Measurements from ENCODE around the gene ELL2. TPM values are rescaled to one million over a fixed set of nuclear protein-coding genes. Genes with fewer than 3 reads are reported as not detected.
A peak's percentile ranks its signal among the peaks of the same experiment; 100 is the strongest.

ELL2 gene
- total RNA-seq, 1 experiment from 2014 or later = 24.4 TPM

DNA sequence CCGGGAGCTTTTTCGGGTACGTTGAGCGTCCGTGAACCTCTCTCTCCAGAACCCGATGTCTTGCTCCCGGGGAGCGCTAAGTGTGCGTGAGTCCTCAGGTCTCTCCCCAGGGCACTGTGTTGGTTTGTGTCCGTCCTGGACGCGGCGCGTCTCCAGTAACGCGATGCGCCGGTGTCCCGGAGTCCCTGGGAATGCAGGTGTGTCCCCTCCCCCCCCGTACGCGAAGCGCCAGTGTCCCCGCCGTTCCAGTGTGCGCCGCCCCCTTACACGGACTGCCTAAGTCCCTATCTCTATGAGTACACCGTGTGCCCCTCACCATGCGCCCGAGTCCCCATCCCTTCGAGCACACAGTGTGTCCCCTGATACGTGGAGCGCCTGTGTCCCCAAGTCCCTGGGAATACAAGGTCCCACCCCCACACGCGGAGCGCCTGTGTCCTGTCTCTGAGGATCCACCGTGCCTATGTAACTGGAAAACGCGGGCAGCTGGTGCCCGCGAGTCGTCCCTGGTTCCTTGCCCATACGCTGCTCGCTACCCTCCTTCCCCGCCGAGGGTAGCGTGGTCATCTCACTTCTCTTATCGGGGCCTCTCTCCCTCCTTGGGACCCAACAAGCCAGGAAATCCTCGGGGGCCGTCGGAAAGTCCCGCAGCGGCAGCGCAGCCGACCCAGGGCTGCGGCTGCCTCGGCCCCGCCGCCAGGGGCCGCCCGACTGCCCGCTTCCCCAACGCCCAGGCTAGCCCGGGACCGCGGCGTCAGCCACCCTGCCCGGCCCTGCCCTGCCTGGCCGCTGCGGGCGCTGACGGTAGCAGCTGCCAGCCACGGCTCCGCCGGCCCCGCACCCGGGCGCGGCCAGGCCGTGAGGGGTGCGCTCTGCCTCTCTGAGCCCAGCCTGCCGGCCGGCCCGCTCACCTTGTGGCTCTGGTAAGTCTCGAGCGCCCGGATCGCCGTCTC lies 709 bp downstream of the ELL2 start (continued):
- peak; percentile 28; the same call in 1 of the 2 replicates for TF ChIP-seq HMGXB4 (CRISPR knock-in tag; IDR thresholded peaks at IDR 0.05)
- TF ChIP-seq, protein P1, sequence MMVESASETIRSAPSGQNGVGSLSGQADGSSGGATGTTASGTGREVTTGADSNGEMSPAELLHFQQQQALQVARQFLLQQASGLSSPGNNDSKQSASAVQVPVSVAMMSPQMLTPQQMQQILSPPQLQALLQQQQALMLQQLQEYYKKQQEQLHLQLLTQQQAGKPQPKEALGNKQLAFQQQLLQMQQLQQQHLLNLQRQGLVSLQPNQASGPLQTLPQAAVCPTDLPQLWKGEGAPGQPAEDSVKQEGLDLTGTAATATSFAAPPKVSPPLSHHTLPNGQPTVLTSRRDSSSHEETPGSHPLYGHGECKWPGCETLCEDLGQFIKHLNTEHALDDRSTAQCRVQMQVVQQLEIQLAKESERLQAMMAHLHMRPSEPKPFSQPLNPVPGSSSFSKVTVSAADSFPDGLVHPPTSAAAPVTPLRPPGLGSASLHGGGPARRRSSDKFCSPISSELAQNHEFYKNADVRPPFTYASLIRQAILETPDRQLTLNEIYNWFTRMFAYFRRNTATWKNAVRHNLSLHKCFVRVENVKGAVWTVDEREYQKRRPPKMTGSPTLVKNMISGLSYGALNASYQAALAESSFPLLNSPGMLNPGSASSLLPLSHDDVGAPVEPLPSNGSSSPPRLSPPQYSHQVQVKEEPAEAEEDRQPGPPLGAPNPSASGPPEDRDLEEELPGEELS (CRISPR knock-in tag; IDR thresholded peaks at IDR 0.05) = peak; percentile 29; the same call in 1 of the 2 replicates
- TF ChIP-seq ETV6 (CRISPR knock-in tag; IDR thresholded peaks at IDR 0.05) = no peak
- no peak for TF ChIP-seq ZBTB43 (CRISPR knock-in tag; IDR thresholded peaks at IDR 0.05)
- peak; percentile 45; the same call in 1 of the 2 replicates for TF ChIP-seq ZNF232 (CRISPR knock-in tag; IDR thresholded peaks at IDR 0.05)
- TF ChIP-seq ERG (CRISPR knock-in tag; IDR thresholded peaks at IDR 0.05) = 0 out of 2 replicates have a peak, but pooled peaks have one; percentile 24
- 0 out of 2 replicates have a peak, but pooled peaks have one; percentile 37 for TF ChIP-seq ZNF416 (CRISPR knock-in tag; IDR thresholded peaks at IDR 0.05)
- TF ChIP-seq CTCF (IDR thresholded peaks at IDR 0.05) = peak; percentile 49; the same call in 1 of the 2 replicates
- TF ChIP-seq ZNF121 (CRISPR knock-in tag; IDR thresholded peaks at IDR 0.05) = 0 out of 2 replicates have a peak, but pooled peaks have one; percentile 27
- TF ChIP-seq, protein P2, sequence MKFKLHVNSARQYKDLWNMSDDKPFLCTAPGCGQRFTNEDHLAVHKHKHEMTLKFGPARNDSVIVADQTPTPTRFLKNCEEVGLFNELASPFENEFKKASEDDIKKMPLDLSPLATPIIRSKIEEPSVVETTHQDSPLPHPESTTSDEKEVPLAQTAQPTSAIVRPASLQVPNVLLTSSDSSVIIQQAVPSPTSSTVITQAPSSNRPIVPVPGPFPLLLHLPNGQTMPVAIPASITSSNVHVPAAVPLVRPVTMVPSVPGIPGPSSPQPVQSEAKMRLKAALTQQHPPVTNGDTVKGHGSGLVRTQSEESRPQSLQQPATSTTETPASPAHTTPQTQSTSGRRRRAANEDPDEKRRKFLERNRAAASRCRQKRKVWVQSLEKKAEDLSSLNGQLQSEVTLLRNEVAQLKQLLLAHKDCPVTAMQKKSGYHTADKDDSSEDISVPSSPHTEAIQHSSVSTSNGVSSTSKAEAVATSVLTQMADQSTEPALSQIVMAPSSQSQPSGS (CRISPR knock-in tag; IDR thresholded peaks at IDR 0.05; ENCODE audit: borderline replicate concordance, low read depth) = no peak
- TF ChIP-seq, protein P3, sequence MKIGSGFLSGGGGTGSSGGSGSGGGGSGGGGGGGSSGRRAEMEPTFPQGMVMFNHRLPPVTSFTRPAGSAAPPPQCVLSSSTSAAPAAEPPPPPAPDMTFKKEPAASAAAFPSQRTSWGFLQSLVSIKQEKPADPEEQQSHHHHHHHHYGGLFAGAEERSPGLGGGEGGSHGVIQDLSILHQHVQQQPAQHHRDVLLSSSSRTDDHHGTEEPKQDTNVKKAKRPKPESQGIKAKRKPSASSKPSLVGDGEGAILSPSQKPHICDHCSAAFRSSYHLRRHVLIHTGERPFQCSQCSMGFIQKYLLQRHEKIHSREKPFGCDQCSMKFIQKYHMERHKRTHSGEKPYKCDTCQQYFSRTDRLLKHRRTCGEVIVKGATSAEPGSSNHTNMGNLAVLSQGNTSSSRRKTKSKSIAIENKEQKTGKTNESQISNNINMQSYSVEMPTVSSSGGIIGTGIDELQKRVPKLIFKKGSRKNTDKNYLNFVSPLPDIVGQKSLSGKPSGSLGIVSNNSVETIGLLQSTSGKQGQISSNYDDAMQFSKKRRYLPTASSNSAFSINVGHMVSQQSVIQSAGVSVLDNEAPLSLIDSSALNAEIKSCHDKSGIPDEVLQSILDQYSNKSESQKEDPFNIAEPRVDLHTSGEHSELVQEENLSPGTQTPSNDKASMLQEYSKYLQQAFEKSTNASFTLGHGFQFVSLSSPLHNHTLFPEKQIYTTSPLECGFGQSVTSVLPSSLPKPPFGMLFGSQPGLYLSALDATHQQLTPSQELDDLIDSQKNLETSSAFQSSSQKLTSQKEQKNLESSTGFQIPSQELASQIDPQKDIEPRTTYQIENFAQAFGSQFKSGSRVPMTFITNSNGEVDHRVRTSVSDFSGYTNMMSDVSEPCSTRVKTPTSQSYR (CRISPR knock-in tag; IDR thresholded peaks at IDR 0.05) = peak; percentile 54; the same call in 1 of the 2 replicates
- TF ChIP-seq, protein P4, sequence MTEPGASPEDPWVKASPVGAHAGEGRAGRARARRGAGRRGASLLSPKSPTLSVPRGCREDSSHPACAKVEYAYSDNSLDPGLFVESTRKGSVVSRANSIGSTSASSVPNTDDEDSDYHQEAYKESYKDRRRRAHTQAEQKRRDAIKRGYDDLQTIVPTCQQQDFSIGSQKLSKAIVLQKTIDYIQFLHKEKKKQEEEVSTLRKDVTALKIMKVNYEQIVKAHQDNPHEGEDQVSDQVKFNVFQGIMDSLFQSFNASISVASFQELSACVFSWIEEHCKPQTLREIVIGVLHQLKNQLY (CRISPR knock-in tag; IDR thresholded peaks at IDR 0.05) = no peak
- 0 out of 2 replicates have a peak, but pooled peaks have one; percentile 20 for TF ChIP-seq FOXP1 (CRISPR knock-in tag; IDR thresholded peaks at IDR 0.05; ENCODE audit: borderline replicate concordance)
- TF ChIP-seq CREM (CRISPR knock-in tag; IDR thresholded peaks at IDR 0.05) = 0 out of 2 replicates have a peak, but pooled peaks have one; percentile 16
- TF ChIP-seq, protein P5, sequence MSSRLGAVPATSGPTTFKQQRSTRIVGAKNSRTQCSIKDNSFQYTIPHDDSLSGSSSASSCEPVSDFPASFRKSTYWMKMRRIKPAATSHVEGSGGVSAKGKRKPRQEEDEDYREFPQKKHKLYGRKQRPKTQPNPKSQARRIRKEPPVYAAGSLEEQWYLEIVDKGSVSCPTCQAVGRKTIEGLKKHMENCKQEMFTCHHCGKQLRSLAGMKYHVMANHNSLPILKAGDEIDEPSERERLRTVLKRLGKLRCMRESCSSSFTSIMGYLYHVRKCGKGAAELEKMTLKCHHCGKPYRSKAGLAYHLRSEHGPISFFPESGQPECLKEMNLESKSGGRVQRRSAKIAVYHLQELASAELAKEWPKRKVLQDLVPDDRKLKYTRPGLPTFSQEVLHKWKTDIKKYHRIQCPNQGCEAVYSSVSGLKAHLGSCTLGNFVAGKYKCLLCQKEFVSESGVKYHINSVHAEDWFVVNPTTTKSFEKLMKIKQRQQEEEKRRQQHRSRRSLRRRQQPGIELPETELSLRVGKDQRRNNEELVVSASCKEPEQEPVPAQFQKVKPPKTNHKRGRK (CRISPR knock-in tag; IDR thresholded peaks at IDR 0.05; ENCODE audit: borderline replicate concordance) = no peak
